AG10803 (cell line): ENCODE results near the gene FBXO46.

Source experiments
- DNase-seq: peaks from one replicate; pipeline ENCODE4 v3.0.0; 2010; ENCODE audit warnings: low read depth
- H3K4me3 ChIP-seq: 2 replicates; pipeline ENCODE4 v1.5.1; 2011; ENCODE audit warnings: mild to moderate bottlenecking, low read length, control low read depth
- CTCF ChIP-seq: conservative IDR thresholded peaks from 2 replicates; pipeline ENCODE4 v1.5.1; 2011; ENCODE audit warnings: mild to moderate bottlenecking, low read length, control low read depth, inconsistent platforms

Gene FBXO46

GRCh38 chr19:45773384-45773783, 42.7 kb upstream of the FBXO46 start:
- DNase-seq, result no peak
- no peak for TF ChIP-seq CTCF
- H3K4me3 ChIP-seq, result no peak overlapping the region

GRCh38 chr19:45772912-45773311, 42.2 kb upstream of the FBXO46 start:
- DNase-seq, result no peak
- H3K4me3 ChIP-seq, result no peak overlapping the region
- TF ChIP-seq CTCF, result no peak

- no peak for DNase-seq
- no peak for TF ChIP-seq CTCF
Measured at GRCh38 chr19:45772130-45772840, 41.6 kb upstream of the FBXO46 start.

GRCh38 chr19:45771311-45771933, 40.7 kb upstream of the FBXO46 start:
- DNase-seq, result no peak
- TF ChIP-seq CTCF, result no peak
- no peak overlapping the region for H3K4me3 ChIP-seq

More at GRCh38 chr19:45772130-45772840, 41.6 kb upstream of the FBXO46 start:
- H3K4me3 ChIP-seq, result no peak overlapping the region

GRCh38 chr19:45770192-45771101, 39.8 kb upstream of the FBXO46 start:
- DNase-seq, result peak; percentile 98
- TF ChIP-seq CTCF, result peak; percentile 66
- peak overlapping the region; percentile 58 for H3K4me3 ChIP-seq

- no peak for TF ChIP-seq CTCF
- peak; percentile 54 for DNase-seq
- peak overlapping the region; percentile 58 for H3K4me3 ChIP-seq
Measured at GRCh38 chr19:45769821-45770191, 39.1 kb upstream of the FBXO46 start.
